Measurements from ENCODE around the gene CHMP6.

DNA sequence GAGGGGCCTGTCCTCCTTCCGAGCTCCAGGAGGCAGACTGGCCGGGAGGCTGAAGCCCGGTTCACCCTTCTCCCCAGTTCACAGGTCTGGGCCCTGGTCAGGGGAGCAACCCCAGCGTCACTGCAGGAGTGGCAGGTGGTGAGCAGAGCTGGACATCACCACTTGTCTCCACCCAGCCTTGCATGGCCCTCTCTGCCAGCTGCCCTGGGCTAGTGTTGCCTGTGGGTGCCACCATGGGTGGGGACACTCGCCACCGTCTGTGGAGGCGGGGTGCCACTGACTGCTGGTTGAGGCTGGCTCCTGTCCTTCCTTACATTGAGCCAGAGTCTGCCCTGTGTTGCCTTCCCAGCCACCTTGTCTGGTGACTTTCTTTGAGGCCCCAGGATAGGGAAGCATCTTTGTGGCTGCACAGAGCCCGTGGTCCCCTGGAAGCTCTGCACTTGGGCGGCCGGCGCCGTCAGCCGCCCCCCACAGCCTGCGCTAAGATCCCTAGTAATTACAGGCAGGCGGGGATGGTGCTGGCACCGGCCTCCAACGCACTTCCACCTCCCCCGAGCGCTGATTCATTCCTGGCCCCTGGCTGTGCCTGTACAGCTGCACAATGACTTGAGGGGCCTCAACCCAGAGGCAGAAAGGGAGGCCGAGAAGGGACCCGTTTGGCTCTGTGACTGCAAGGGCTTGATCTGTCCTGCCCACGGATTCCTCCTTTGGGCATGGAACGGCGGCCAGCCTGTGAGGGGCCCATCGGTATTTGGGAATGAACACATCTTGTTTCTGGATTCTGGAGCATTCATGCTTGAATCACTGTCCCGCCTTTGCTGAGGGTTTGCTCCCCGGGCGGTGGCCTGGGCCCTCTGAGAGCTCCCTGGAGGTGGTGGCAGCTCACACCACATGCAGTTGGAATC, 48.5 kb downstream of the CHMP6 start:
- no peak for TF ChIP-seq KDM2B (CRISPR knock-in tag; IDR thresholded peaks at IDR 0.05)
- TF ChIP-seq, protein P1, sequence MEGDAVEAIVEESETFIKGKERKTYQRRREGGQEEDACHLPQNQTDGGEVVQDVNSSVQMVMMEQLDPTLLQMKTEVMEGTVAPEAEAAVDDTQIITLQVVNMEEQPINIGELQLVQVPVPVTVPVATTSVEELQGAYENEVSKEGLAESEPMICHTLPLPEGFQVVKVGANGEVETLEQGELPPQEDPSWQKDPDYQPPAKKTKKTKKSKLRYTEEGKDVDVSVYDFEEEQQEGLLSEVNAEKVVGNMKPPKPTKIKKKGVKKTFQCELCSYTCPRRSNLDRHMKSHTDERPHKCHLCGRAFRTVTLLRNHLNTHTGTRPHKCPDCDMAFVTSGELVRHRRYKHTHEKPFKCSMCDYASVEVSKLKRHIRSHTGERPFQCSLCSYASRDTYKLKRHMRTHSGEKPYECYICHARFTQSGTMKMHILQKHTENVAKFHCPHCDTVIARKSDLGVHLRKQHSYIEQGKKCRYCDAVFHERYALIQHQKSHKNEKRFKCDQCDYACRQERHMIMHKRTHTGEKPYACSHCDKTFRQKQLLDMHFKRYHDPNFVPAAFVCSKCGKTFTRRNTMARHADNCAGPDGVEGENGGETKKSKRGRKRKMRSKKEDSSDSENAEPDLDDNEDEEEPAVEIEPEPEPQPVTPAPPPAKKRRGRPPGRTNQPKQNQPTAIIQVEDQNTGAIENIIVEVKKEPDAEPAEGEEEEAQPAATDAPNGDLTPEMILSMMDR (IDR thresholded peaks at IDR 0.05 in 2 of 3, conservative IDR thresholded peaks at IDR 0.05 in 1 of 3; ENCODE audit: insufficient read depth in 2 of 3, low read depth in 1 of 3, low read length in 3 of 3), result no peak
- TF ChIP-seq POLR2AphosphoS5 (IDR thresholded peaks at IDR 0.05; ENCODE audit: control insufficient read depth, insufficient read depth, low read depth, low read length), result no peak
- TF ChIP-seq EZH2 (IDR thresholded peaks at IDR 0.05; ENCODE audit: borderline replicate concordance, low read depth, low read length), result no peak
- TF ChIP-seq EP300 (IDR thresholded peaks at IDR 0.05; ENCODE audit: low read length), result no peak
- TF ChIP-seq NFIC (IDR thresholded peaks at IDR 0.05), result no peak
- TF ChIP-seq, protein P2, sequence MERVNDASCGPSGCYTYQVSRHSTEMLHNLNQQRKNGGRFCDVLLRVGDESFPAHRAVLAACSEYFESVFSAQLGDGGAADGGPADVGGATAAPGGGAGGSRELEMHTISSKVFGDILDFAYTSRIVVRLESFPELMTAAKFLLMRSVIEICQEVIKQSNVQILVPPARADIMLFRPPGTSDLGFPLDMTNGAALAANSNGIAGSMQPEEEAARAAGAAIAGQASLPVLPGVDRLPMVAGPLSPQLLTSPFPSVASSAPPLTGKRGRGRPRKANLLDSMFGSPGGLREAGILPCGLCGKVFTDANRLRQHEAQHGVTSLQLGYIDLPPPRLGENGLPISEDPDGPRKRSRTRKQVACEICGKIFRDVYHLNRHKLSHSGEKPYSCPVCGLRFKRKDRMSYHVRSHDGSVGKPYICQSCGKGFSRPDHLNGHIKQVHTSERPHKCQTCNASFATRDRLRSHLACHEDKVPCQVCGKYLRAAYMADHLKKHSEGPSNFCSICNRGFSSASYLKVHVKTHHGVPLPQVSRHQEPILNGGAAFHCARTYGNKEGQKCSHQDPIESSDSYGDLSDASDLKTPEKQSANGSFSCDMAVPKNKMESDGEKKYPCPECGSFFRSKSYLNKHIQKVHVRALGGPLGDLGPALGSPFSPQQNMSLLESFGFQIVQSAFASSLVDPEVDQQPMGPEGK (CRISPR knock-in tag; IDR thresholded peaks at IDR 0.05; ENCODE audit: borderline replicate concordance), result no peak
- no peak for TF ChIP-seq NCOA1 (IDR thresholded peaks at IDR 0.05; ENCODE audit: low read depth)
- no peak for TF ChIP-seq NRF1 (conservative IDR thresholded peaks at IDR 0.05 in 1 of 2, IDR thresholded peaks at IDR 0.05 in 1 of 2)
- TF ChIP-seq ZNF766 (CRISPR knock-in tag; conservative IDR thresholded peaks at IDR 0.05), result no peak
- TF ChIP-seq, protein P3, sequence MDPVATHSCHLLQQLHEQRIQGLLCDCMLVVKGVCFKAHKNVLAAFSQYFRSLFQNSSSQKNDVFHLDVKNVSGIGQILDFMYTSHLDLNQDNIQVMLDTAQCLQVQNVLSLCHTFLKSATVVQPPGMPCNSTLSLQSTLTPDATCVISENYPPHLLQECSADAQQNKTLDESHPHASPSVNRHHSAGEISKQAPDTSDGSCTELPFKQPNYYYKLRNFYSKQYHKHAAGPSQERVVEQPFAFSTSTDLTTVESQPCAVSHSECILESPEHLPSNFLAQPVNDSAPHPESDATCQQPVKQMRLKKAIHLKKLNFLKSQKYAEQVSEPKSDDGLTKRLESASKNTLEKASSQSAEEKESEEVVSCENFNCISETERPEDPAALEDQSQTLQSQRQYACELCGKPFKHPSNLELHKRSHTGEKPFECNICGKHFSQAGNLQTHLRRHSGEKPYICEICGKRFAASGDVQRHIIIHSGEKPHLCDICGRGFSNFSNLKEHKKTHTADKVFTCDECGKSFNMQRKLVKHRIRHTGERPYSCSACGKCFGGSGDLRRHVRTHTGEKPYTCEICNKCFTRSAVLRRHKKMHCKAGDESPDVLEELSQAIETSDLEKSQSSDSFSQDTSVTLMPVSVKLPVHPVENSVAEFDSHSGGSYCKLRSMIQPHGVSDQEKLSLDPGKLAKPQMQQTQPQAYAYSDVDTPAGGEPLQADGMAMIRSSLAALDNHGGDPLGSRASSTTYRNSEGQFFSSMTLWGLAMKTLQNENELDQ (CRISPR knock-in tag; IDR thresholded peaks at IDR 0.05; ENCODE audit: borderline replicate concordance), result no peak
- TF ChIP-seq, protein P4, sequence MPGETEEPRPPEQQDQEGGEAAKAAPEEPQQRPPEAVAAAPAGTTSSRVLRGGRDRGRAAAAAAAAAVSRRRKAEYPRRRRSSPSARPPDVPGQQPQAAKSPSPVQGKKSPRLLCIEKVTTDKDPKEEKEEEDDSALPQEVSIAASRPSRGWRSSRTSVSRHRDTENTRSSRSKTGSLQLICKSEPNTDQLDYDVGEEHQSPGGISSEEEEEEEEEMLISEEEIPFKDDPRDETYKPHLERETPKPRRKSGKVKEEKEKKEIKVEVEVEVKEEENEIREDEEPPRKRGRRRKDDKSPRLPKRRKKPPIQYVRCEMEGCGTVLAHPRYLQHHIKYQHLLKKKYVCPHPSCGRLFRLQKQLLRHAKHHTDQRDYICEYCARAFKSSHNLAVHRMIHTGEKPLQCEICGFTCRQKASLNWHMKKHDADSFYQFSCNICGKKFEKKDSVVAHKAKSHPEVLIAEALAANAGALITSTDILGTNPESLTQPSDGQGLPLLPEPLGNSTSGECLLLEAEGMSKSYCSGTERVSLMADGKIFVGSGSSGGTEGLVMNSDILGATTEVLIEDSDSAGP (CRISPR knock-in tag; IDR thresholded peaks at IDR 0.05), result no peak
- TF ChIP-seq, protein P5, sequence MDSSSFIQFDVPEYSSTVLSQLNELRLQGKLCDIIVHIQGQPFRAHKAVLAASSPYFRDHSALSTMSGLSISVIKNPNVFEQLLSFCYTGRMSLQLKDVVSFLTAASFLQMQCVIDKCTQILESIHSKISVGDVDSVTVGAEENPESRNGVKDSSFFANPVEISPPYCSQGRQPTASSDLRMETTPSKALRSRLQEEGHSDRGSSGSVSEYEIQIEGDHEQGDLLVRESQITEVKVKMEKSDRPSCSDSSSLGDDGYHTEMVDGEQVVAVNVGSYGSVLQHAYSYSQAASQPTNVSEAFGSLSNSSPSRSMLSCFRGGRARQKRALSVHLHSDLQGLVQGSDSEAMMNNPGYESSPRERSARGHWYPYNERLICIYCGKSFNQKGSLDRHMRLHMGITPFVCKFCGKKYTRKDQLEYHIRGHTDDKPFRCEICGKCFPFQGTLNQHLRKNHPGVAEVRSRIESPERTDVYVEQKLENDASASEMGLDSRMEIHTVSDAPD (CRISPR knock-in tag; IDR thresholded peaks at IDR 0.05), result no peak
- TF ChIP-seq NR2C1 (IDR thresholded peaks at IDR 0.05), result no peak
- TF ChIP-seq NR2C1 (tag; IDR thresholded peaks at IDR 0.05), result no peak
